ENCODE measurements around the gene ADAMTSL4. TPM values are rescaled to one million over a fixed set of nuclear protein-coding genes. Genes with fewer than 3 reads are reported as not detected.
A peak's percentile ranks its signal among the peaks of the same experiment; 100 is the strongest.
"Not testable (repeated sequence)": the region's sequence is repeated elsewhere in the genome, so short reads cannot be mapped to it uniquely, and the experiment has no call there.

The ADAMTSL4 gene
- total and polyA plus RNA-seq, 2 donors (not counting 1 experiment from before 2014, with no cell fraction given) = 7.3 to 13.0 TPM

DNA sequence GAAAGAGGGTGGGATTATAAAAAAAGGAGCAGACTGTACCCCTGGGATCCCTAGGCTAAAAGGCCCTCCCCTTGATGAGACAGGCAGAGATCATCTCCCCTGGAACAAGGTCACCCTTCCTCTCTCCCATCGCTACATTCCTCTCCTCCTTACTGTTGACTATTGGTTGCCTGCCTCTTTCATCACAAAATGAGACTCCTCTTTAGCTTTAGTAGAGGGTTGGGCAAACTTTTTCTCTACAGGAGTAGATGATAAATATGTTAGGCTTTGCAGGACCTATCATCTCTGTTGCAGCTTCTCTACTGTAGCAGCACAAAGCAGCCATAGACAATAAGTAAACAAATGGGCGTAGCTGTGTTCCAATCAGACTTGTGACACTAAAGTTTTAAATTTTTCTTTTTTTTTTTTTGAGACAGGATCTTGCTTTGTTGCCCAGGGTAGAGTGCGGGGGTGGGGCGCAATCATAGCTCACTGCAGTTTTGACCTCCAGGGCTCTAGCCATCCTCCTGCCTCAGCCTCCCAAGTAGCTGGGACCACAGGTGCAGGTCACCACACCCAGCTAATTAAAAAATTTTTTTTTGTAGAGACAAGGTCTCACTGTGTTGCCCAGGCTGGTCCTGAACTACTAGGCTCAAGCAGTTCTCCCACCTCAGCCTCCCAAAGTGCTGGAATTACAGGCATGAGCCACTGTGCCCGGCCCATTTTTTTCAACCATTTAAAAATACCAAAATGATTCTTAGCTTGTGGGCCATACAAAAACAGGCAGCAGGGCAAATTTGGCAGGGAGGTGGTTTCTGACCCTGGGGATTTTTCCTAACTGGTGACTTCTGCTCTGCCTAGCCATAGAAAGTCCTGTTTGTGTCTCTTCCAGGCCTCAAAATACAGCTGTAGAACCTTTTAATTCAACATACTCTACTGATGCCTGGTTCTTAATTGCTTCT lies 15.1 kb downstream of the ADAMTSL4 start:
- Histone ChIP-seq H3K4me3 (replicated peaks in 1 of 4; ENCODE audit: control extremely low read depth in 1 of 4, insufficient read depth in 1 of 4, low read depth in 3 of 4, low read length in 4 of 4) (no peak overlapping the region), H3K4me1 (ENCODE audit: control insufficient read depth, extremely low read depth, insufficient read depth, low read length) (peaks cover 57% of the 10 kb centered on the region), H3K36me3 (ENCODE audit: control insufficient read depth, insufficient read depth, low read length) (peaks cover 4% of the 10 kb centered on the region), H3K9me3 (ENCODE audit: control insufficient read depth, insufficient read depth, low read depth, low read length) (no peaks in the 10 kb centered on the region), H3K9ac (ENCODE audit: insufficient read depth, low read length) (no peak overlapping the region), H2AFZ (ENCODE audit: low read length) (no peak overlapping the region), H3K79me2 (ENCODE audit: control insufficient read depth, insufficient read depth, low read length) (peaks cover 35% of the 10 kb centered on the region), H4K20me1 (ENCODE audit: control insufficient read depth, extremely low read depth, insufficient read depth, low read length) (no peaks in the 10 kb centered on the region), H3K27ac (ENCODE audit: insufficient read depth, low read length) (peak overlapping the region; percentile 100), H3K4me2 (ENCODE audit: extremely low read depth, insufficient read depth, low read length) (no peak overlapping the region), H3K27me3 (ENCODE audit: control insufficient read depth, insufficient read depth, low read length) (no peaks in the 10 kb centered on the region)
- TF ChIP-seq, protein P1, sequence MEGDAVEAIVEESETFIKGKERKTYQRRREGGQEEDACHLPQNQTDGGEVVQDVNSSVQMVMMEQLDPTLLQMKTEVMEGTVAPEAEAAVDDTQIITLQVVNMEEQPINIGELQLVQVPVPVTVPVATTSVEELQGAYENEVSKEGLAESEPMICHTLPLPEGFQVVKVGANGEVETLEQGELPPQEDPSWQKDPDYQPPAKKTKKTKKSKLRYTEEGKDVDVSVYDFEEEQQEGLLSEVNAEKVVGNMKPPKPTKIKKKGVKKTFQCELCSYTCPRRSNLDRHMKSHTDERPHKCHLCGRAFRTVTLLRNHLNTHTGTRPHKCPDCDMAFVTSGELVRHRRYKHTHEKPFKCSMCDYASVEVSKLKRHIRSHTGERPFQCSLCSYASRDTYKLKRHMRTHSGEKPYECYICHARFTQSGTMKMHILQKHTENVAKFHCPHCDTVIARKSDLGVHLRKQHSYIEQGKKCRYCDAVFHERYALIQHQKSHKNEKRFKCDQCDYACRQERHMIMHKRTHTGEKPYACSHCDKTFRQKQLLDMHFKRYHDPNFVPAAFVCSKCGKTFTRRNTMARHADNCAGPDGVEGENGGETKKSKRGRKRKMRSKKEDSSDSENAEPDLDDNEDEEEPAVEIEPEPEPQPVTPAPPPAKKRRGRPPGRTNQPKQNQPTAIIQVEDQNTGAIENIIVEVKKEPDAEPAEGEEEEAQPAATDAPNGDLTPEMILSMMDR (conservative IDR thresholded peaks at IDR 0.05 in 1 of 2, IDR thresholded peaks at IDR 0.05 in 1 of 2; ENCODE audit: low read depth in 1 of 2, low read length in 2 of 2) = no peak
- TF ChIP-seq EZH2 (IDR thresholded peaks at IDR 0.05; ENCODE audit: low read length, missing control alignments) = no peak
- DNase-seq (ENCODE audit: low read depth in 2 of 2) = peak in 1 of 2 donors; percentile 59

DNA sequence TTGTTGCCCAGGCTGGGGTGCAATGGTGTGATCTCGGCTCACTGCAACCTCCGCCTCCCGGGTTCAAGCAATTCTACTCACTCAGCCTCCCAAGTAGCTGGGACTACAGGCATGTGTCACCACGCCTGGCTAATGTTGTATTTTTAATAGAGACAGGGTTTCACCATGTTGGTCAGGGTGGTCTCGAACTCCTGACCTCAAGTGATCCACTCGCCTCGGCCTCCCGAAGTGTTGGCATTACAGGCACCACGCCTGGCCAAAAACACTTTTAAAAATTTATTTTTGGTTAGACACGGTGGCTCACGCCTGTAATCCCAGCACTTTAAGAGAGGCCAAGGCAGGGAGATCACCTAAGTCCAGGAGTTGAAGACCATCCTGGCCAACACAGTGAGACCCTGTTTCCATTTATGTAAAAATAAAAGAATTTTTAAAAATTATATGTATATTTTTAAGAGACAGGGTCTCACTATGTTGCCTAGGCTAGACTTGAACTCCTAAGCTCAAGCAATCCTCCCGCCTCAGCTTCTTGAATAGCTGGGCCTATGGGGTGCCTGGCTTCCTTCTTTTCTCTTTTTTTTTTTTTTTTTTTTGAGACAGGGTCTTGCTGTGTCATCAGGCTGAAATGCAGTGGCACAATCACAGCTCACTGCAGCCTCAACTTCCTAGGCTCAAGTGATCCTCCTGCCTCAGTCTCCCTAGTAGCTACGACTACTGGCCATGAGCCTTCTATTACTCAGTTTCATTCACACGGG lies 16.2 kb downstream of the ADAMTSL4 start:
- H3K4me3 ChIP-seq (replicated peaks in 1 of 4; ENCODE audit: control extremely low read depth in 1 of 4, insufficient read depth in 1 of 4, low read depth in 3 of 4, low read length in 4 of 4); H3K27me3 ChIP-seq (ENCODE audit: control insufficient read depth, insufficient read depth, low read length); H3K27ac ChIP-seq (ENCODE audit: insufficient read depth, low read length); H2AFZ ChIP-seq (ENCODE audit: low read length); DNase-seq (ENCODE audit: low read depth in 2 of 2); H3K9me3 ChIP-seq (ENCODE audit: control insufficient read depth, insufficient read depth, low read depth, low read length); H3K36me3 ChIP-seq (ENCODE audit: control insufficient read depth, insufficient read depth, low read length); H3K9ac ChIP-seq (ENCODE audit: insufficient read depth, low read length); H3K4me2 ChIP-seq (ENCODE audit: extremely low read depth, insufficient read depth, low read length); H4K20me1 ChIP-seq (ENCODE audit: control insufficient read depth, extremely low read depth, insufficient read depth, low read length): not testable (repeated sequence)
- Histone ChIP-seq H3K79me2 (ENCODE audit: control insufficient read depth, insufficient read depth, low read length) (peaks cover 28% of the 10 kb centered on the region), H3K4me1 (ENCODE audit: control insufficient read depth, extremely low read depth, insufficient read depth, low read length) (peaks cover 56% of the 10 kb centered on the region)

DNA sequence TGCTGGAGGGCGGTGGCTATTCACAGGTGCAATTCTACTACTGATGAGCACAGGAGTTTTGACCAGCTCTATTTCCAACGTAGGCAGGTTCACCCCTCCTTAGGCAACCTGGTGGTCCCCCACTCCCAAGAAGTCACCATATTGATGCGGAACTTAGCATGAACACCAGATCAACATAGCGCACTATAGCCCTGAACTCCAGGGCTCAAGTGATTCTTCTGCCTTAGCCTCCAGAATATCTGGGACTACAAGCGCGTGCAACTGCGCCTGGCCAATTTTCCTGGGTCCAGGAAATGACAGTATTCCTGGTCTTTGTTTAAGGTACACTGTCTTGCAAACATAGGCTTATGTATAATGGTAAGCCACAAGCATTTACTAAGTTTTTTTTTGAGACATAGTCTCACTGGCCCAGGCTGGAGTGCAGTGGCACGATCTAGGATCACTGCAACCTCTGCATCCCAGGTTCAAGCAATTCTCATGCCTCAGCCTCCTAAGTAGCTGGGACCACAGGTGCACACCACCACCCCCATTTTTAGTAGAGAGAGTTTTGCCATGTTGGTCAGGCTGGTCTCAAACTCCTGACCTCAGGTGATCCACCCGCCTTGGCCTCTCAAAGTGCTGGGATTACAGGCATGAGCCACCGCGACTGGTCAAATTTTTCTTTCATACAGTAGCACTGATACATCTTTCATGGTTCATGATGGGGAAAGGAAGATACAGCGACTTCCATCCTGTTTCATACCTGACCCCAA lies 17.6 kb downstream of the ADAMTSL4 start:
- H3K4me1 ChIP-seq (ENCODE audit: control insufficient read depth, extremely low read depth, insufficient read depth, low read length) = peaks cover 52% of the 10 kb centered on the region
- peak overlapping the region; percentile 68 for H3K4me2 ChIP-seq (ENCODE audit: extremely low read depth, insufficient read depth, low read length)
- peak overlapping the region in 2 of 4 experiments; percentile 28 to 37 for H3K4me3 ChIP-seq (replicated peaks in 1 of 4; ENCODE audit: control extremely low read depth in 1 of 4, insufficient read depth in 1 of 4, low read depth in 3 of 4, low read length in 4 of 4)
- H3K27ac ChIP-seq (ENCODE audit: insufficient read depth, low read length) = peak overlapping the region; percentile 87
- TF ChIP-seq, protein P1 (conservative IDR thresholded peaks at IDR 0.05 in 1 of 2, IDR thresholded peaks at IDR 0.05 in 1 of 2; ENCODE audit: low read depth in 1 of 2, low read length in 2 of 2) = no peak
- no peak for TF ChIP-seq EZH2 (IDR thresholded peaks at IDR 0.05; ENCODE audit: low read length, missing control alignments)
- no peak overlapping the region for H3K9ac ChIP-seq (ENCODE audit: insufficient read depth, low read length)
- H2AFZ ChIP-seq (ENCODE audit: low read length) = no peak overlapping the region
- H3K79me2 ChIP-seq (ENCODE audit: control insufficient read depth, insufficient read depth, low read length) = peaks cover 31% of the 10 kb centered on the region
- H3K36me3 ChIP-seq (ENCODE audit: control insufficient read depth, insufficient read depth, low read length) = no peaks in the 10 kb centered on the region
- no peak for DNase-seq (ENCODE audit: low read depth in 2 of 2)
- no peaks in the 10 kb centered on the region for H3K9me3 ChIP-seq (ENCODE audit: control insufficient read depth, insufficient read depth, low read depth, low read length)
- no peaks in the 10 kb centered on the region for H4K20me1 ChIP-seq (ENCODE audit: control insufficient read depth, extremely low read depth, insufficient read depth, low read length)
- no peaks in the 10 kb centered on the region for H3K27me3 ChIP-seq (ENCODE audit: control insufficient read depth, insufficient read depth, low read length)

Data from fibroblast of lung (primary cell).